ENCODE measurements around the gene SERPINA1.
A peak's percentile ranks its signal among the peaks of the same experiment; 100 is the strongest.

SERPINA1 gene

DNA sequence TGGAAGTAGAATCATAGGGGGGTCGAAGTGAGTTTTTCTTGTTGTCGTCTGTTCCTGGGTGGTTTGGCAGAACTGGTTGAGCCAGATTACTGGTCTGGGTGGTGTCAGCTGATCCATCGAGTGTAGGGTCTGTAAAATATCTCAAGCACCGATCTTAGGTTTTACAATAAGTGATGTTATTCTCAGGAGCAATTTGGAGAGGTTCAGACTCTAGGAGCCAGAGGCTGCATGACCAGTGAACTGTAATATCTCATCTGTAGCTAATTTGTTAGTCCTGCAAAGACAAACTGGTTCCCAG is 9.7 kb upstream of the SERPINA1 start:
- H3K4me3 ChIP-seq: no peak overlapping the region
- H3K27ac ChIP-seq: no peak overlapping the region
- no peak for DNase-seq (ENCODE audit: low spot score)
- TF ChIP-seq, protein P1, sequence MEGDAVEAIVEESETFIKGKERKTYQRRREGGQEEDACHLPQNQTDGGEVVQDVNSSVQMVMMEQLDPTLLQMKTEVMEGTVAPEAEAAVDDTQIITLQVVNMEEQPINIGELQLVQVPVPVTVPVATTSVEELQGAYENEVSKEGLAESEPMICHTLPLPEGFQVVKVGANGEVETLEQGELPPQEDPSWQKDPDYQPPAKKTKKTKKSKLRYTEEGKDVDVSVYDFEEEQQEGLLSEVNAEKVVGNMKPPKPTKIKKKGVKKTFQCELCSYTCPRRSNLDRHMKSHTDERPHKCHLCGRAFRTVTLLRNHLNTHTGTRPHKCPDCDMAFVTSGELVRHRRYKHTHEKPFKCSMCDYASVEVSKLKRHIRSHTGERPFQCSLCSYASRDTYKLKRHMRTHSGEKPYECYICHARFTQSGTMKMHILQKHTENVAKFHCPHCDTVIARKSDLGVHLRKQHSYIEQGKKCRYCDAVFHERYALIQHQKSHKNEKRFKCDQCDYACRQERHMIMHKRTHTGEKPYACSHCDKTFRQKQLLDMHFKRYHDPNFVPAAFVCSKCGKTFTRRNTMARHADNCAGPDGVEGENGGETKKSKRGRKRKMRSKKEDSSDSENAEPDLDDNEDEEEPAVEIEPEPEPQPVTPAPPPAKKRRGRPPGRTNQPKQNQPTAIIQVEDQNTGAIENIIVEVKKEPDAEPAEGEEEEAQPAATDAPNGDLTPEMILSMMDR (IDR thresholded peaks at IDR 0.05): no peak

DNA sequence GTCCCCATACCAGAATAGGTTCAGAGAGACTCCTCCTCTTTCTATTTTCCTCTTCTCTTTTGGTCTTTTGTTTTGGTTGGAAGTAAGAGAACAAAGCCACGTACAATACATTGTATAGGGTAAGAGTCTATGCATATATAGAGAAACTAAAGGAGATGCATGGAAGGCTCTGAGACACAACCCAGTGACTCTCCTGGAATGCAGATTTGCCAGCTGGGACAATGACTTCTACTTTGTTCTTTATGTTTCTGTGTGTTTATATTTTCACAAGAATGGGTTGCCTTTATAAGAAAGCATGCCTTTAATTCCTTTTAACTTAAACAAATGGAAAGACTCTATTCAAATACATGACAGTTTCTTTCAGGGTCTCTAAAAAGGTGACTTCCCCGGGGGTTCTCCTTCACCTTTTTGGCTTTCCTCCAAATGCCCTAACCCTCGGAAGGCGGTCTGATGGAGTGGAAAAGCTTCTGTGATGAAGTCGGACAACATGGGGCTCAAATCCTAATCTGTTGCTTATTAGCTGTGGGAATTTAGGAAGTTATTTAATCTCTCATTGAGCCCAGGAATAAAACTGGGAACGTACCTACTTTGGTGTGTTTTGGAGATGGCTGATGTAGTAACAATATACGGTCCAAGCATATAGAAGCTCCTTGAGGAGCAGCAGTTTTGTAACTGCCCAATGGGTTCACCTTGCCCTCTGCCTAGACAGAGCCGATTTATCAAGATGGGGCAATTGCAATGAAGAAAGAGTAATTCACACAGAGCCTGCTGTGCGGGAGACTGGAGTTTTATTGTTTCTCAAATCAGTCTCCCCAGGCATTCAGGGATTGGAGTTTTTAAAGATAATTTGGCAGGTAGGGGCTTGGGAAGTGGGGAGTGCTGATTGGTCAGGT is 9.1 kb upstream of the SERPINA1 start:
- H3K4me3 ChIP-seq: no peak overlapping the region
- no peak for DNase-seq (ENCODE audit: low spot score)
- H3K27ac ChIP-seq: no peak overlapping the region
- TF ChIP-seq, protein P1 (IDR thresholded peaks at IDR 0.05): no peak

DNA sequence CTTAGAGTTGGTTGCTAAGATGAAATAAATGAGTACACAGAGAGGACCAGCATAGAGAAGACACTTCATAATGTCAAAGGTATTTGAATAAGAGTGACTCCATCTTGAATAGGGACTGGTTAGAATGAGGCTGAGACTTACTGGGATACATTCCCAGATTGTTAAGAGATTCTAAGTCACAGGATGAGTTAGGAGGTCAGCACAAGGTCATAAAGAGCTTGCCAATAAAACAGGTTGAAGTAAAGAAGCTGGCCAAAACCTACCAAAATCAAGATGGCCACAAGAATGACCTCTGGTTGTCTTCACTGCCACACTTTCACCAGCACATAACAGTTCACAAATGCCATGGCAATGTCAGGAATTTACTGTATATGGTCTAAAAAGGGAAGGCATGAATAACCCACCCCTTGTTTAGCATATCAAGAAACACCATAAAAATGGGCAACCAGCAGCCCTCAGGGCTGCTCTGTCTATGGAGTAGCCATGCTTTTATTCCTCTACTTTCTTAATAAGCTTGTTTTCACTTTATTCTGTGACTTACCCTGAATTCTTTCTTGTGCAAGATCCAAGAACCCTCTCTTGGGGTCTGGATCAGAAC is 8.3 kb upstream of the SERPINA1 start:
- Histone ChIP-seq H3K27ac (no peak overlapping the region), H3K4me3 (no peak overlapping the region)
- TF ChIP-seq, protein P1 (IDR thresholded peaks at IDR 0.05): no peak
- no peak for DNase-seq (ENCODE audit: low spot score)

DNA sequence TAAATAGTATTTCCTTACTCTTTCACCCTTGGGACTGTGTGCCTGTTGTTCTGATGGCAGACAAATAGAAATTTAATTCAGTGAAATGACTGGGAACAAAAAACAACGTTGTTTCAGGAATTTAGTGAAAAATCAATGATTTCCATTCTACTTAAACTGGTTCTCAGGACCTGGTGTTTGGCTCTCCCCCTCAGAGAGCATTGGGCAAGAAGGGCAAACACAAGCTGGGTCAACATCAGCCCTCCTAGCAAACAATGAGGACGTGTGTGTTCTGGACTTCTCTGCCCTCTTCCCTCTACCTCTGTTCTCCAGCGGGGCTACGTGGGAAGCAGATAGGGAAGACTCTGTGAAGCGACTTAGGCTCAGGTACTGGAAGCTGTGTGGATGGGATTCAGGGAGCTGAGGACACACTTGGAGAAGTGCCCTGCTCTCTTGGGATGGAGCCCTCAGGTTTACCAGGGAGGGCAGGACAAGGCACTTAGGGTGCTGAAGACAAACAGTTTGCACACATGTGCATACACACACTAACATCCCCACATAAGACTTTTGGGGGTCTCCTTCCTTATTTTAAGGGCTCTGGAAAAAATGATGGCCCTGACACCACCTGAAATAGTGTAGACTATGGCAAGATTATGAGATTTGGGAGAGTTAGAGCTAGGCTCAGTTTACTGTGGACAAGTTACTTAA is 7.6 kb upstream of the SERPINA1 start:
- peak; percentile 64 for DNase-seq (ENCODE audit: low spot score)
- no peak overlapping the region for H3K27ac ChIP-seq
- H3K4me3 ChIP-seq: no peak overlapping the region
- TF ChIP-seq, protein P1 (IDR thresholded peaks at IDR 0.05): no peak

DNA sequence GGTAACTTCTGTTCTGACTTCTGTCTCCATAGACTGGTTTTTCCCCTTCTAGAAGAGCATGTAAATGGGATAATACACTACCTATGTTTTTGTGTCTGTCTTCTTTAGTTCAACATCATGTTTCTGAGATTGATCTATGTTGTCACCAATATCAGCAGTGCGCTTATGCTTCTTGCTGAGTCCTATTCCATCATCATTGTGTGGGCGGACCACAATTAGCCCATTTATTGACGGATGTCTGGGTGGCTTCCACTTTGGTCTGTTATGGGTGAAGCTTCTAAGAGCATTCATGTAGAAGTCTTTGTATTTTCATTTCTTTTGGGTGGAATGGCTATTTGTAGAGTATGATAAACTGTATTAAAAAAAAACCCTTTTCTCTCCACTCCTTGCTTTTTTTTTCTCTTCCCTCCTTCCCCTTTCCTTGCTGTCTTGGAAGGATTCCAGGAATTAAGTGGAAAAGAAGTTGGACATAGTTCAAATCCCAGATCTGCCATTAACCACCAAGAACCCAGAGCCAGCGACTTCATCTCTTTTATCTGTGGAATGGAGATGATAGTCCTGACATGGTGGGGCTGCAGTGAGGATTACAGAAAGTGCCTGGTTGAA is 7.0 kb upstream of the SERPINA1 start:
- peak; percentile 14 for DNase-seq (ENCODE audit: low spot score)
- H3K4me3 ChIP-seq: no peak overlapping the region
- no peak overlapping the region for H3K27ac ChIP-seq
- TF ChIP-seq, protein P1 (IDR thresholded peaks at IDR 0.05): no peak

DNA sequence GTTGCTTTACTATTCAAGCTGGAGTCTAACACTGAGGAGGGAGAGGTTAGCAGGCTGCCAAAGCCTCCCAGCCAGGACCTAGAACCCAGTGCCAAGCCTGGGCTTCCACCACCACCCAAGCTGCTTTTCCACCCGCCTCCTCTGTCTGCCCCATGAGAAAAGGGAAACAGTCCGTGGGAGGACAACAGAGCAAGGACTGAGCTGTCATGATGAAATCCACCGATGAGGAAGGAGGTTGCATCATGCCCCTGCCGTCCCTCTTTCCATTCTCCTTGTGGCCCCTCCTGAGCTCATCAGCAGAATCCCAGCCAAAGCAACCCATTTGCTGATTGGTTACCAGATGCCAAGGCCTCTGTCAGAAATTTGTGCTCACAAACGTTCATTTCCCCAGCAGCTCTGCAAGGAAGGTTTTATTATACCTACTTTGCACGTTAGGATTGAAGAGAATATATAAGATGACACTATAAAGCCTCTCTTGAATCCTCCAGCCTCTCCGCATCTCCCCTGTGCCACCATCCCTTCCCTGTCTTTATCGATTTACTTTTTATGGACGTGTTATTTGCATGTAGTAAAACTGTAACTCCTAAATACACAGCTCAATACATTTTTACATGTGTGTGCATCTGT is 6.3 kb upstream of the SERPINA1 start:
- TF ChIP-seq, protein P1 (IDR thresholded peaks at IDR 0.05): no peak
- Histone ChIP-seq H3K4me3 (no peak overlapping the region), H3K27ac (peak overlapping the region in 1 of 2 donors; percentile 1)
- peak; percentile 79 for DNase-seq (ENCODE audit: low spot score)
